GM12878 (cell line): ENCODE results near the gene DHPS. TPM values are rescaled to one million over a fixed set of nuclear protein-coding genes. Genes with fewer than 3 reads are reported as not detected.

Experiments
- ATAC-seq: fragments of 200-7000 bp; cut with Tn5 transposase; 3 replicates; pipeline ENCODE4 v1.9.1; 2020; ENCODE audit warnings: mild to moderate bottlenecking, moderate library complexity
- BruUV-seq: library from RNA; stranded (reverse); fragments of 400-500 nt; replicated peaks from 2 replicates; lab custom pipeline; 2021; lab: Mats Ljungman, UMichigan
- CTCF ChIA-PET: fragments of 300-600 bp; sonication (Branson Sonifier 250); formaldehyde crosslinking; extraction: SDS; loops from one replicate; lab custom pipeline; 2021; ENCODE audit warnings: inconsistent platforms; lab: Yijun Ruan, JAX
- POLR2A ChIA-PET: fragments of 350-600 bp; formaldehyde crosslinking; extraction: SDS; loops from one replicate; lab custom pipeline; 2021; ENCODE audit warnings: inconsistent platforms; lab: Charles Lee
- RAD21 ChIA-PET: fragments of 300-600 bp; sonication (Branson Sonifier 250); formaldehyde crosslinking; loops from one replicate; lab custom pipeline; 2023; ENCODE audit warnings: antibody characterized with exemption; ENCODE audit not compliant: unreplicated experiment; lab: Charles Lee
- SMC1A ChIA-PET: fragments of 300-600 bp; sonication (Branson Sonifier 250); formaldehyde crosslinking; loops from one replicate; lab custom pipeline; 2023; ENCODE audit not compliant: unreplicated experiment, uncharacterized antibody; lab: Charles Lee
- DNase-seq: peaks from one replicate; pipeline ENCODE4 v3.0.0-alpha.2; 2011; ENCODE audit warnings: low read depth, low spot score
- FAIRE-seq: peaks from 3 replicates; lab custom pipeline; 2011; peaks lifted over from hg19 to GRCh38; lab: Jason Lieb, UNC
- H2AFZ ChIP-seq: 2 replicates; pipeline ENCODE4 v1.6.0; 2011; ENCODE audit warnings: low read depth, low read length, control low read depth; ENCODE audit not compliant: control insufficient read depth
- H3K27ac ChIP-seq: 2 replicates; pipeline ENCODE4 v1.5.1; 2011; ENCODE audit warnings: control low read depth; ENCODE audit not compliant: control insufficient read depth, insufficient read depth
- H3K27me3 ChIP-seq, 2 experiments: replicated peaks in 1 of 2; 2 replicates each; pipeline versions ENCODE4 v1.6.0 to v1.6.1; 2011; ENCODE audit warnings: low read length in 1 of 2; ENCODE audit not compliant: control insufficient read depth in 2 of 2, insufficient read depth in 2 of 2
- H3K36me3 ChIP-seq, 2 experiments: 2 replicates each; pipeline ENCODE4 v1.5.1; 2011; ENCODE audit warnings: low read length in 1 of 2; ENCODE audit not compliant: control insufficient read depth in 2 of 2, insufficient read depth in 2 of 2
- H3K4me1 ChIP-seq: 2 replicates; pipeline ENCODE4 v1.6.1; 2011; ENCODE audit warnings: mild to moderate bottlenecking, low read length, moderate library complexity, mixed read lengths; ENCODE audit not compliant: control insufficient read depth, insufficient read depth
- H3K4me2 ChIP-seq: 2 replicates; pipeline ENCODE4 v1.6.0; 2011; ENCODE audit warnings: control low read depth; ENCODE audit not compliant: control insufficient read depth, insufficient read depth
- H3K4me3 ChIP-seq: fragments of 200-600 bp; sonication (generic); 2 replicates; pipeline ENCODE4 v1.5.1; 2016
- H3K79me2 ChIP-seq: 2 replicates; pipeline ENCODE4 v1.6.0; 2011; ENCODE audit warnings: low read length; ENCODE audit not compliant: control insufficient read depth, insufficient read depth
- H3K9ac ChIP-seq: 2 replicates; pipeline ENCODE4 v1.8.0; 2011; ENCODE audit warnings: low read length, control low read depth, mixed read lengths; ENCODE audit not compliant: control insufficient read depth, insufficient read depth
- H3K9me3 ChIP-seq: replicated peaks from 3 replicates; pipeline ENCODE4 v1.5.1; 2011; ENCODE audit warnings: mild to moderate bottlenecking, low read length; ENCODE audit not compliant: control insufficient read depth, insufficient read depth
- H4K20me1 ChIP-seq: 2 replicates; pipeline ENCODE4 v1.6.0; 2011; ENCODE audit not compliant: control insufficient read depth, insufficient read depth
- CHD2 ChIP-seq: IDR thresholded peaks from 2 replicates; pipeline ENCODE4 v1.6.1; 2011; ENCODE audit warnings: low read depth, low read length, improper control_type of control experiment, borderline replicate concordance
- CREB1 ChIP-seq: IDR thresholded peaks from 2 replicates; pipeline ENCODE4 v1.6.1; 2012; ENCODE audit warnings: low read depth, mild to moderate bottlenecking, inconsistent platforms
- ETV6 ChIP-seq, 2 experiments: fragments of 450-650 bp in 1 of 2; IDR thresholded peaks in 1 of 2; conservative IDR thresholded peaks in 1 of 2; 2 replicates each; pipeline ENCODE4 v1.6.1; 2014; ENCODE audit warnings: antibody characterized with exemption in 1 of 2, borderline replicate concordance in 1 of 2, low read depth in 1 of 2, mild to moderate bottlenecking in 1 of 2, moderate library complexity in 1 of 2
- HDGF ChIP-seq: fragments of 450-650 bp; IDR thresholded peaks from 2 replicates; pipeline ENCODE4 v1.6.1; 2016; ENCODE audit warnings: antibody characterized with exemption
- IRF3 ChIP-seq: fragments of 450-650 bp; IDR thresholded peaks from 2 replicates; pipeline ENCODE4 v1.6.1; 2014; ENCODE audit warnings: mild to moderate bottlenecking
- JUND ChIP-seq: IDR thresholded peaks from 2 replicates; pipeline ENCODE4 v1.6.1; 2012; ENCODE audit warnings: low read depth, mild to moderate bottlenecking, low read length, improper control_type of control experiment, moderate library complexity
- LARP7 ChIP-seq: fragments of 450-650 bp; IDR thresholded peaks from 2 replicates; pipeline ENCODE4 v1.6.1; 2017; ENCODE audit warnings: mild to moderate bottlenecking
- MEF2B ChIP-seq: fragments of 450-650 bp; IDR thresholded peaks from 2 replicates; pipeline ENCODE4 v1.6.1; 2018; ENCODE audit warnings: mild to moderate bottlenecking, moderate library complexity; ENCODE audit not compliant: partially characterized antibody, poor library complexity, severe bottlenecking
- MTA2 ChIP-seq: fragments of 450-650 bp; IDR thresholded peaks from 2 replicates; pipeline ENCODE4 v1.6.1; 2016; ENCODE audit warnings: low read depth, mild to moderate bottlenecking, moderate library complexity
- NKRF ChIP-seq: fragments of 450-650 bp; conservative IDR thresholded peaks from 2 replicates; pipeline ENCODE4 v1.6.1; 2017; ENCODE audit warnings: mild to moderate bottlenecking, moderate library complexity
- POLR2AphosphoS5 ChIP-seq: IDR thresholded peaks from 2 replicates; pipeline ENCODE4 v1.6.1; 2011; ENCODE audit warnings: mild to moderate bottlenecking, low read length, inconsistent platforms
- RAD51 ChIP-seq: fragments of 450-650 bp; IDR thresholded peaks from 2 replicates; pipeline ENCODE4 v1.6.1; 2016; ENCODE audit warnings: moderate library complexity, mild to moderate bottlenecking, inconsistent platforms
- SREBF2 ChIP-seq: IDR thresholded peaks from 2 replicates; pipeline ENCODE4 v1.6.1; 2012; ENCODE audit warnings: mild to moderate bottlenecking, low read length
- WGBS: methylation state at CpG from one replicate; pipeline ENCODE4 v1.1.6; 2016; ENCODE audit warnings: low lambda C conversion rate; ENCODE audit not compliant: insufficient replicate concordance, insufficient coverage; ENCODE audit errors: missing lambda C conversion rate; 5-methylcytosine and 5-hydroxymethylcytosine counted together
- in situ Hi-C: fragments of 300-500 bp; cut with MboI; formaldehyde crosslinking; loops from 9 replicates; pipeline ENCODE4 v1.14.3; 2018; ENCODE audit warnings: mixed read lengths
- intact Hi-C: fragments of 100-400 bp; cut with micrococcal nuclease; formaldehyde crosslinking; loops from one replicate; pipeline ENCODE4 v1.14.2; 2022; ENCODE audit not compliant: unreplicated experiment
- polyA plus RNA-seq, 11 experiments: library from polyadenylated mRNA; depleted of rRNA in 4 of 11; unstranded in 6 of 11; stranded (reverse) in 5 of 11; fragments of >200 nt; fragmentation: Nextera tagmentation in 4 of 11; fragmentation: Illumina TruSeq in 1 of 11; extraction: Ambion mirVana in 4 of 11; extraction: Trizol in 1 of 11; gene quantifications; 1 replicate in 1 of 11; 2 replicates in 10 of 11; pipeline versions ENCODE4 v1.2.1 to v1.2.3, GENCODE V29; 2011 to 2016; ENCODE audit warnings: inconsistent platforms in 2 of 11, missing spikeins in 2 of 11, low read depth in 1 of 11
- total RNA-seq, 4 experiments: library from RNA; depleted of rRNA in 3 of 4; stranded (reverse); fragments of >200 nt in 3 of 4; fragmentation: Illumina TruSeq in 1 of 4; extraction: Trizol in 1 of 4; gene quantifications; 2 replicates each; pipeline versions ENCODE4 v1.2.1 to v1.2.3, GENCODE V29; 2013 to 2021
- TF ChIP-seq, protein P1 (sequence below): fragments of 450-650 bp; IDR thresholded peaks from 2 replicates; pipeline ENCODE4 v1.6.1; 2017; ENCODE audit warnings: mild to moderate bottlenecking, moderate library complexity
- TF ChIP-seq, protein P2 (sequence below): IDR thresholded peaks from 2 replicates; pipeline ENCODE4 v1.6.1; 2012; ENCODE audit warnings: low read length, inconsistent platforms
- TF ChIP-seq, protein P3 (sequence below): IDR thresholded peaks from 2 replicates; pipeline ENCODE4 v1.6.1; 2011; ENCODE audit warnings: low read depth, mild to moderate bottlenecking, low read length, moderate library complexity, borderline replicate concordance; ENCODE audit errors: extremely low read depth

Gene DHPS
- total and polyA plus RNA-seq, 10 of the 15 experiments (the other 5 are each of a cell fraction or from before 2014, with no cell fraction given): 36.4 to 104 (median 83.4) TPM

GRCh38 chr19:12695997-12696365 lies 14.3 kb upstream of the DHPS start:
- Histone ChIP-seq H3K79me2 (no peaks in the 10 kb centered on the region), H3K36me3 (peaks cover 4 to 6% of the 10 kb centered on the region in 2 experiments; a peak in 3 of 4 replicates), H4K20me1 (no peaks in the 10 kb centered on the region), H3K4me2 (peak overlapping the region; percentile 96), H3K9ac (peak overlapping the region; percentile 82), H3K9me3 (no peaks in the 10 kb centered on the region), H3K27me3 (no peaks in the 10 kb centered on the region), H2AFZ (peak overlapping the region; percentile 94), H3K4me3 (peak overlapping the region; percentile 85), H3K27ac (peak overlapping the region; percentile 83; the same call in 1 of the 2 replicates), H3K4me1 (peaks cover 9% of the 10 kb centered on the region)
- TF ChIP-seq POLR2AphosphoS5 (no peak), CHD2 (no peak), ETV6 (conservative IDR thresholded peaks at IDR 0.05 in 1 of 2, IDR thresholded peaks at IDR 0.05 in 1 of 2; ENCODE audit: borderline replicate concordance in 1 of 2, low read depth in 1 of 2) (no peak), MEF2B (no peak), RAD51 (no peak), IRF3 (no peak), JUND (no peak), HDGF (no peak), SREBF2 (no peak), CREB1 (no peak), MTA2 (no peak), NKRF (no peak), LARP7 (no peak)
- TF ChIP-seq, protein P1, sequence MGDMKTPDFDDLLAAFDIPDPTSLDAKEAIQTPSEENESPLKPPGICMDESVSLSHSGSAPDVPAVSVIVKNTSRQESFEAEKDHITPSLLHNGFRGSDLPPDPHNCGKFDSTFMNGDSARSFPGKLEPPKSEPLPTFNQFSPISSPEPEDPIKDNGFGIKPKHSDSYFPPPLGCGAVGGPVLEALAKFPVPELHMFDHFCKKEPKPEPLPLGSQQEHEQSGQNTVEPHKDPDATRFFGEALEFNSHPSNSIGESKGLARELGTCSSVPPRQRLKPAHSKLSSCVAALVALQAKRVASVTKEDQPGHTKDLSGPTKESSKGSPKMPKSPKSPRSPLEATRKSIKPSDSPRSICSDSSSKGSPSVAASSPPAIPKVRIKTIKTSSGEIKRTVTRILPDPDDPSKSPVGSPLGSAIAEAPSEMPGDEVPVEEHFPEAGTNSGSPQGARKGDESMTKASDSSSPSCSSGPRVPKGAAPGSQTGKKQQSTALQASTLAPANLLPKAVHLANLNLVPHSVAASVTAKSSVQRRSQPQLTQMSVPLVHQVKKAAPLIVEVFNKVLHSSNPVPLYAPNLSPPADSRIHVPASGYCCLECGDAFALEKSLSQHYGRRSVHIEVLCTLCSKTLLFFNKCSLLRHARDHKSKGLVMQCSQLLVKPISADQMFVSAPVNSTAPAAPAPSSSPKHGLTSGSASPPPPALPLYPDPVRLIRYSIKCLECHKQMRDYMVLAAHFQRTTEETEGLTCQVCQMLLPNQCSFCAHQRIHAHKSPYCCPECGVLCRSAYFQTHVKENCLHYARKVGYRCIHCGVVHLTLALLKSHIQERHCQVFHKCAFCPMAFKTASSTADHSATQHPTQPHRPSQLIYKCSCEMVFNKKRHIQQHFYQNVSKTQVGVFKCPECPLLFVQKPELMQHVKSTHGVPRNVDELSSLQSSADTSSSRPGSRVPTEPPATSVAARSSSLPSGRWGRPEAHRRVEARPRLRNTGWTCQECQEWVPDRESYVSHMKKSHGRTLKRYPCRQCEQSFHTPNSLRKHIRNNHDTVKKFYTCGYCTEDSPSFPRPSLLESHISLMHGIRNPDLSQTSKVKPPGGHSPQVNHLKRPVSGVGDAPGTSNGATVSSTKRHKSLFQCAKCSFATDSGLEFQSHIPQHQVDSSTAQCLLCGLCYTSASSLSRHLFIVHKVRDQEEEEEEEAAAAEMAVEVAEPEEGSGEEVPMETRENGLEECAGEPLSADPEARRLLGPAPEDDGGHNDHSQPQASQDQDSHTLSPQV: no peak
- TF ChIP-seq, protein P2, sequence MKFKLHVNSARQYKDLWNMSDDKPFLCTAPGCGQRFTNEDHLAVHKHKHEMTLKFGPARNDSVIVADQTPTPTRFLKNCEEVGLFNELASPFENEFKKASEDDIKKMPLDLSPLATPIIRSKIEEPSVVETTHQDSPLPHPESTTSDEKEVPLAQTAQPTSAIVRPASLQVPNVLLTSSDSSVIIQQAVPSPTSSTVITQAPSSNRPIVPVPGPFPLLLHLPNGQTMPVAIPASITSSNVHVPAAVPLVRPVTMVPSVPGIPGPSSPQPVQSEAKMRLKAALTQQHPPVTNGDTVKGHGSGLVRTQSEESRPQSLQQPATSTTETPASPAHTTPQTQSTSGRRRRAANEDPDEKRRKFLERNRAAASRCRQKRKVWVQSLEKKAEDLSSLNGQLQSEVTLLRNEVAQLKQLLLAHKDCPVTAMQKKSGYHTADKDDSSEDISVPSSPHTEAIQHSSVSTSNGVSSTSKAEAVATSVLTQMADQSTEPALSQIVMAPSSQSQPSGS: no peak
- TF ChIP-seq, protein P3, sequence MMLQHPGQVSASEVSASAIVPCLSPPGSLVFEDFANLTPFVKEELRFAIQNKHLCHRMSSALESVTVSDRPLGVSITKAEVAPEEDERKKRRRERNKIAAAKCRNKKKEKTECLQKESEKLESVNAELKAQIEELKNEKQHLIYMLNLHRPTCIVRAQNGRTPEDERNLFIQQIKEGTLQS: no peak
- ChIA-PET CTCF (interaction anchor here (0.8 to 1.5 kb wide), 3 partner anchors 18 to 70 kb away, joined by 3 to 7 read pairs (median 4); no protein-coding TSS in a partner anchor), RAD21 (interaction anchor here (0.8 kb wide), 1 partner anchor 100 kb away, joined by 3 read pairs; no protein-coding TSS in a partner anchor), POLR2A (interaction anchor here (0.6 to 1.1 kb wide), 5 partner anchors 14 to 710 kb away, joined by 3 to 4 read pairs (median 4); no protein-coding TSS in a partner anchor), SMC1A (no interaction called here)
- WGBS: 11% methylated on average over 9 of the region's 36 CpGs
- ATAC-seq (peak; percentile 30), FAIRE-seq (no peak), DNase-seq (no peak)
- intact Hi-C loops (no loop called here), in situ Hi-C loops (no loop called here)
- BruUV-seq: no TSS peak
